ENCODE measurements around the gene QRFP. TPM values are rescaled to one million over a fixed set of nuclear protein-coding genes. Genes with fewer than 3 reads are reported as not detected.

QRFP gene
- total and polyA plus RNA-seq, 8 donors, result 0.16 to 0.70 (median 0.47) TPM; not detected in 1

DNA sequence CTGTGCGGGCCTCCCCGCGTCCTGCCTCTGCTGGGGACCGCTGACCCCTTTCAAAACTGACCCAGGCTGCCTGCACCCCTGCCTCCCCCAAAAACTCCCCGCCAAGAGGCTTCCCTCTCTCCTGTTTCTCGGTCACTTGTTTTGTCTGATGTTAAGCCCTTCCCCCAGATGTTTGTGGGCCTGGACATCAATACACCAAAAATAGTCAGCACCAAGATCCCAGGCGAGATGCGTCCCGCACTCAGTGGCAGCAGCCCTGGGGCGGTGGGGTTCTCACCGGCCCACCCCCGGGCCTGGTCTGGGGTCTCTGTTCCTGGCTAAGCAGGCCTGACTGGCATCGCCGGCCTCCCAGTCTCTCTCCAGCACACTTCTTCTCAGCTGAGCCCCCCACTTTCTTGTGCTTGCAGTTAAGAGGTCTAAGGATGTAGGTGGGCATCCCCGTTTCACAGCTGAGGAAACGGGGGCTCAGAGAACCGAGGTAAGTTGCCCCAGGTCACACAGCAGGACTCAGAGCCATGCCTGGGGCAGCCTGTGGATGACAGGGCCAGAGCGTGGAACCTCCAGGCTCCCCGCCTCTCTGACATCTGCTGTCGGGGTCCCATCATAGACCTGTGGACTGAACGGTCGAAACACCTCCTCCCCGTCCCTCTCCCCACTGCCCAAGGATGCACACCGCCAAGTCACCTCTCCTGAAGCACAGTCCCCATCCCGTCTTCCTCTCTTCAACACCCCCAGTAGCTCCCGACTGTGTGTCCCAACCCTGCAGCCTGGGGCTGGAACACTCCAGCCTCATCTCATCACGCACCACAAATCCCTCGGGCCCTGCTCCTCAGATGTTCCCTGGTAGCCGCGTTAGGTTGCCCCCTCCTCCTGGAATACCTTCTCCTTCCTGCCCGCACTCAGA is 25.6 kb upstream of the QRFP start:
- Histone ChIP-seq H3K36me3 (no peaks in the 10 kb centered on the region), H3K4me1 (no peaks in the 10 kb centered on the region), H3K27me3 (peaks cover 0 to 92% of the 10 kb centered on the region in 2 donors), H3K9me3 (no peaks in the 10 kb centered on the region), H3K27ac (no peak overlapping the region), H3K4me3 (no peak overlapping the region)
- intact Hi-C loops (cut with DNase I), result no loop called here
- TF ChIP-seq, protein P1, sequence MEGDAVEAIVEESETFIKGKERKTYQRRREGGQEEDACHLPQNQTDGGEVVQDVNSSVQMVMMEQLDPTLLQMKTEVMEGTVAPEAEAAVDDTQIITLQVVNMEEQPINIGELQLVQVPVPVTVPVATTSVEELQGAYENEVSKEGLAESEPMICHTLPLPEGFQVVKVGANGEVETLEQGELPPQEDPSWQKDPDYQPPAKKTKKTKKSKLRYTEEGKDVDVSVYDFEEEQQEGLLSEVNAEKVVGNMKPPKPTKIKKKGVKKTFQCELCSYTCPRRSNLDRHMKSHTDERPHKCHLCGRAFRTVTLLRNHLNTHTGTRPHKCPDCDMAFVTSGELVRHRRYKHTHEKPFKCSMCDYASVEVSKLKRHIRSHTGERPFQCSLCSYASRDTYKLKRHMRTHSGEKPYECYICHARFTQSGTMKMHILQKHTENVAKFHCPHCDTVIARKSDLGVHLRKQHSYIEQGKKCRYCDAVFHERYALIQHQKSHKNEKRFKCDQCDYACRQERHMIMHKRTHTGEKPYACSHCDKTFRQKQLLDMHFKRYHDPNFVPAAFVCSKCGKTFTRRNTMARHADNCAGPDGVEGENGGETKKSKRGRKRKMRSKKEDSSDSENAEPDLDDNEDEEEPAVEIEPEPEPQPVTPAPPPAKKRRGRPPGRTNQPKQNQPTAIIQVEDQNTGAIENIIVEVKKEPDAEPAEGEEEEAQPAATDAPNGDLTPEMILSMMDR (IDR thresholded peaks at IDR 0.05), result no peak
- DNase-seq (no peak), ATAC-seq (no peak)

DNA sequence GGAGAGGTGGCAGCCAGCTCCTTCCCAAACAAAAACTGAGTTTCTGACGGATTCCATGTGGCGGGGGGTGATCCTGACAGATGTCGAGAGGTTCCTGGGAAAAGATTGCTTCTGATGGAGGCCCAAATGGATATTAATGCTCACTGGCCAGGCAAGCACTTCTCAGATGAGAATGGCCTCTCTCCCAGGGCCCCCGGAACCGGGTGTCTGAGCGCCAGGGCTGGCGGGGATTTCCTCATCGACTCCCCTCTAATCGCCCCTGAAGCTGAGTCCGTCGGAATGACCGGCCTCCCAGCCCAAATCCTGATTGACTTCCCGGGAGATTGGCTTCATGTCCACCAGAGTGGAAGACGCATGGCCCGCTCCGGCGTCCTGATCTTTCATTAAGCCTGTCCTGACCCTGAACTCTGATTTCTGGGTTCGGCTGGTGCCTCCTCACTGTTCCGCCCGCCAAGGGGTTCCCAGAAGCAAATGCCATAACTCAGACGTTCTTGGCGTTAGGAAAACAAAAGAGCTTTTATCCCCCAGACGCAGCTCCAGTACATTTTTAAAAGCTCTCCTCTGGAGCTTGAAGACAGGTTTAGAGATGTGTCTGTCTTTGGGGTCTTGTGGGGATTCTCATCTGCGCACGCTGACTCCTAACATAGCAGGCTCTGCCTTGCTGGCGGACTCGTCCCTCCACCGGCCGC is 24.8 kb upstream of the QRFP start:
- H3K27me3 ChIP-seq, result peaks cover 0 to 97% of the 10 kb centered on the region in 2 donors
- DNase-seq, result peak in 1 of 4 donors; percentile 57
- intact Hi-C loops (cut with DNase I), result no loop called here

DNA sequence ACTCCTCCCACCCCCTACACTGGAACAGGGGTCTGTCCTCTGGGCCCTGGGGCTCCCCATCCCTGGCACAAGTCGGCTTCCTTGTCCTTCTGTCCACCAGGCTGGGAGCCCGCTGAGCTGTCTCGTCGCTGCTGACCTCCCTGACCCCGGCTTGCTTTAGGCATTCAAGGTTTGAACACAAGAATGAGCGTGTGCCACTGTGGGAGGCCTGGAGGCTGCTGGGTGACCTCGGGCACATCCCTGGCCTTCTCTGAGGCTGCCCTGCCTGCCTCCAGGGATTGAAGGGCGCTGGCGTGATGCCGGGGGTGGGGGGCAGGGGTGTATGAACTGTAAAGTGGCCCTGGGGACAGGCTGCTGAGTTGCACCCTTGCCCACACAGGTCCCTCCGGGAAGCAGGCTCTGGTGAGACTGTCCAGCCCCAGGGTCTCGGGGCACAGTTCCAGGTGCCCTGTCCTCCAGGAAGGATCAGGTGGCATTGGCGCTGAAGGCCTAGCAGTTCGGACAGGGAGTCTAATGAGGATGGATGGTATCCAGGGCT is 24.2 kb upstream of the QRFP start:
- ATAC-seq (no peak), DNase-seq (no peak)
- TF ChIP-seq, protein P1 (IDR thresholded peaks at IDR 0.05), result no peak
- intact Hi-C loops (cut with DNase I), result no loop called here
- Histone ChIP-seq H3K27ac (no peak overlapping the region), H3K27me3 (peaks cover 0 to 97% of the 10 kb centered on the region in 2 donors), H3K4me3 (no peak overlapping the region), H3K4me1 (no peaks in the 10 kb centered on the region), H3K9me3 (no peaks in the 10 kb centered on the region), H3K36me3 (no peaks in the 10 kb centered on the region)

More for the DNA sequence above, 24.8 kb upstream of the QRFP start:
- Histone ChIP-seq H3K4me3 (no peak overlapping the region), H3K36me3 (no peaks in the 10 kb centered on the region), H3K4me1 (no peaks in the 10 kb centered on the region), H3K9me3 (no peaks in the 10 kb centered on the region), H3K27ac (no peak overlapping the region)
- TF ChIP-seq, protein P1 (IDR thresholded peaks at IDR 0.05), result no peak
- ATAC-seq, result no peak

DNA sequence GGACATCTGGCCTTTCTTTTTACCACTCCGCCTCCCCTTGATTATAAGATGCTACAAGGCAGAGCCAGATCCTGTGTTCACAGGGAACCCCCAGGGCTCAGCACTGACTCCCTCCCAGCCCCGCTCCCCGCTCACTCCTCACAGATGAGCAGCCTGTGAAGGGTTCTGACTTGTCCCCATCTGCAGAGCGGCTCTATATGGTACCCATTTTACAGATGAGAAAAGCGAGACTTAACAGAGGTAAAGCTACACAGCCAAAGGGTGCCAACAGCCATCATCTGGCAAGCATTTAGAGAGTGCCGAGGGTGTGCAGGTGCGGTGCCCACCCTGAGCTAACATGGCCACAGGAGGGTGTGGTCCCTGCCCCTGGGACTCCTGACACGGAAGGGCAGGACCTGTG is 23.6 kb upstream of the QRFP start:
- Histone ChIP-seq H3K4me3 (no peak overlapping the region), H3K9me3 (no peaks in the 10 kb centered on the region), H3K27me3 (peaks cover 0 to 97% of the 10 kb centered on the region in 2 donors), H3K4me1 (no peaks in the 10 kb centered on the region), H3K27ac (no peak overlapping the region), H3K36me3 (no peaks in the 10 kb centered on the region)
- intact Hi-C loops (cut with DNase I), result no loop called here
- TF ChIP-seq, protein P1 (IDR thresholded peaks at IDR 0.05), result no peak
- ATAC-seq, result no peak
- DNase-seq, result no peak
